ENCODE results near the gene RPH3AL. TPM values are rescaled to one million over a fixed set of nuclear protein-coding genes. Genes with fewer than 3 reads are reported as not detected.

Gene RPH3AL
- total RNA-seq, 1 experiment from 2014 or later: 24.9 TPM

DNA sequence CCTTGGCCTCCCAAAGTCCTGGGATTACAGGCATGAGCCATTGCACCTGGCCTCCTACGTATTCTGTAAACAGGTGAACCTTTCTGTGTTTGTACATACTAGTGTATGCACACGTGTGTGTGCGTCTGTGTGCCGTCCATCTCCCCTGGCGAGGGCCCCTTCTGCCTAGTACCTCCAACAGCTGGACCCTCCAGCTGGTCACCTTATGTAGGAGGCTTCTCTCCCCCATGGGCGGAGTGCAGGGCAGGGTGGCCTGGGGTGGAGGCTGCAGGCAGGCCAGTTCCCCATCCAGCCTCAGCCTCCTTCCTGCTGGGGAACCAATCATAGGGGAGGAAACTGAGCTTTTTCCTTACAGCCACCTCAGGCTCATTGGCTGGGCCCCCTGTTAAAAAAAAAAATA, 146.8 kb downstream of the RPH3AL start:
- no peak overlapping the region for H3K4me3 ChIP-seq (ENCODE audit: low read length)
- H3K9ac ChIP-seq (ENCODE audit: low read length): no peak overlapping the region
- H3K9me3 ChIP-seq (ENCODE audit: low read length): no peaks in the 10 kb centered on the region
- H3K27me3 ChIP-seq (ENCODE audit: low read length): no peaks in the 10 kb centered on the region
- H3K79me2 ChIP-seq (ENCODE audit: low read length): no peaks in the 10 kb centered on the region
- H2AFZ ChIP-seq (ENCODE audit: low read length): no peak overlapping the region
- BruUV-seq (replicated peaks): no TSS peak
- H3F3A ChIP-seq (ENCODE audit: low read length, unreplicated experiment): no peaks in the 10 kb centered on the region
- H3K4me1 ChIP-seq (ENCODE audit: insufficient read depth, low read length): no peaks in the 10 kb centered on the region
- DNase-seq (no peak), ATAC-seq (no peak)
- H3K36me3 ChIP-seq (ENCODE audit: low read depth, low read length): no peaks in the 10 kb centered on the region
- no peaks in the 10 kb centered on the region for H4K20me1 ChIP-seq (ENCODE audit: low read length)
- no peak overlapping the region for H3K27ac ChIP-seq (ENCODE audit: low read length)
- H3K4me2 ChIP-seq (ENCODE audit: low read length): no peak overlapping the region
- no peak for TF ChIP-seq EZH2 (IDR thresholded peaks at IDR 0.05; ENCODE audit: low read length, unreplicated experiment)
- no peak for TF ChIP-seq EZH2phosphoT487 (IDR thresholded peaks at IDR 0.05; ENCODE audit: borderline replicate concordance, low read length)
- no peak for TF ChIP-seq CTCF (conservative IDR thresholded peaks at IDR 0.05; ENCODE audit: low read depth, low read length)
- CTCF ChIA-PET: no interaction called here
- POLR2A ChIA-PET (ENCODE audit: unreplicated experiment): no interaction called here
- intact Hi-C loops (cut with micrococcal nuclease): no loop called here
- no peaks in the 10 kb centered on the region for H3K9me2 ChIP-seq (replicated peaks; ENCODE audit: low read length)

DNA sequence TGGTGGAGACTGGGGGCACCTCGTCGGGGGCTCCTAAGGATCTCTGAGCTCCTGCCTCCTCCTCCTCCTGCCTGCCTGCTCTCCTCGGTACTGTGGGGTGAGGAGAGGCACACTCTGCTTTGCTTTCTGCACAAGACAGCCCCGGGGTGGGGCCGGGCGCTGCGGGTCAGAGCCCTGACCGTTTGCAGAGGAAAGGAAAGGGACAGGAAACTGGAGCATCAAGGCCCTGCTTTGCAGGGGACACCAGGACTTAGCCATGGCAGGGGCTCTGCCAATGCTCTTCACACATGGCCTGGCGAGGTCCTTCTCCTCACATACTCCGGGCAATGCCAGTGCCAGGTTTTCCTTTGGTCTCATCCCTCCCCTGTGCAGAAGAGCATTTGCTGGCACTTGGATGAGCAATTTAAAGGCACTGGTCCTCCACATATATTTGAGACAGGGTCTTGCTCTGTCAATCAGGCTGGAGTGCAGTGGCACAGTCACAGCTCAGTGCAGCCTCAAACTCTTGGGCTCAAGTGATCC, 147.4 kb downstream of the RPH3AL start:
- intact Hi-C loops (cut with micrococcal nuclease): no loop called here
- TF ChIP-seq EZH2 (IDR thresholded peaks at IDR 0.05; ENCODE audit: low read length, unreplicated experiment): no peak
- no peak for TF ChIP-seq EZH2phosphoT487 (IDR thresholded peaks at IDR 0.05; ENCODE audit: borderline replicate concordance, low read length)
- no peak for TF ChIP-seq CTCF (conservative IDR thresholded peaks at IDR 0.05; ENCODE audit: low read depth, low read length)
- no peak overlapping the region for H3K4me2 ChIP-seq (ENCODE audit: low read length)
- no peak overlapping the region for H3K4me3 ChIP-seq (ENCODE audit: low read length)
- ChIA-PET POLR2A (ENCODE audit: unreplicated experiment) (no interaction called here), CTCF (no interaction called here)
- H3K9me3 ChIP-seq (ENCODE audit: low read length): no peaks in the 10 kb centered on the region
- DNase-seq (no peak), ATAC-seq (no peak)
- H2AFZ ChIP-seq (ENCODE audit: low read length): no peak overlapping the region
- H3K27ac ChIP-seq (ENCODE audit: low read length): no peak overlapping the region
- no peaks in the 10 kb centered on the region for H3K4me1 ChIP-seq (ENCODE audit: insufficient read depth, low read length)
- H4K20me1 ChIP-seq (ENCODE audit: low read length): no peaks in the 10 kb centered on the region
- H3K9ac ChIP-seq (ENCODE audit: low read length): no peak overlapping the region
- no peaks in the 10 kb centered on the region for H3K9me2 ChIP-seq (replicated peaks; ENCODE audit: low read length)
- no peaks in the 10 kb centered on the region for H3K27me3 ChIP-seq (ENCODE audit: low read length)
- no TSS peak for BruUV-seq (replicated peaks)
- no peaks in the 10 kb centered on the region for H3K36me3 ChIP-seq (ENCODE audit: low read depth, low read length)
- no peaks in the 10 kb centered on the region for H3K79me2 ChIP-seq (ENCODE audit: low read length)
- H3F3A ChIP-seq (ENCODE audit: low read length, unreplicated experiment): no peaks in the 10 kb centered on the region

DNA sequence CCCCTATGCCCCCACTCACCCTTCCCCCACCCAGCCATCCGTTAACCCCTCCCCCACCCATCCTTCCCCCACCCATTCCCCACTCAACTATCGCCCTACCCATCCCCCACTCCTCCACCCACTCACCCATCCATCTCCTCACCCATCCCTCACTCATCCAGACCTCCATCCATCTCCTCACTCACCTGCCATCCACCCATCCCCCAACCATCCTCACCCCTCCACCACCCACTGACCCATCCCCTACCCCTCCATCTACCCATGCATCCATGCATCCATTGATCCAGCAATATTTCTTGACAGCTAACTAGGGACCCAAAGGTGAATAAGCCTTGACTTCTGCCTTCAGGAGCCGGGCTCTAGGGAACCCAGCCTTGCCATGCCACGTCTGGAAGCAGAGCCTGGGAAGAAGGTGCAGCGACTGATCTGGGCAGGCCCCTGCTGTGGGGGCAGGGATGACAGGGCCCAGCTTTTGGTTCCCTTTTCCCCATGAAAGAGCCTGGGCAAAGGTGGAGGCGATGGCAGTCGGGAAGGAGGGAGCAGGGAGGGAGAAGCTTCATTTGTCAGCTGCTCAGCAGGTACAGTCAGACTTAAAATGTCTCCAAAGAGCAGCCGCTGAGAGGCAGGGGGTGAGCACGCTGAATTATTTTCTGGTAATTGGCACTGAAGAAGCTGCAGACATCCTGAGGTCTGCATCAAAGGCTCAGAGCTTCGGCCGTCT, 148.0 kb downstream of the RPH3AL start:
- DNase-seq (no peak), ATAC-seq (no peak)
- Histone ChIP-seq H3K9me3 (ENCODE audit: low read length) (no peaks in the 10 kb centered on the region), H3K27ac (ENCODE audit: low read length) (no peak overlapping the region), H3K4me2 (ENCODE audit: low read length) (no peak overlapping the region), H3K27me3 (ENCODE audit: low read length) (no peaks in the 10 kb centered on the region), H3K79me2 (ENCODE audit: low read length) (no peaks in the 10 kb centered on the region), H2AFZ (ENCODE audit: low read length) (no peak overlapping the region), H3K9me2 (replicated peaks; ENCODE audit: low read length) (no peaks in the 10 kb centered on the region), H3K4me1 (ENCODE audit: insufficient read depth, low read length) (no peaks in the 10 kb centered on the region), H3K9ac (ENCODE audit: low read length) (no peak overlapping the region), H4K20me1 (ENCODE audit: low read length) (no peaks in the 10 kb centered on the region), H3F3A (ENCODE audit: low read length, unreplicated experiment) (no peaks in the 10 kb centered on the region), H3K4me3 (ENCODE audit: low read length) (no peak overlapping the region), H3K36me3 (ENCODE audit: low read depth, low read length) (no peaks in the 10 kb centered on the region)
- TF ChIP-seq EZH2phosphoT487 (IDR thresholded peaks at IDR 0.05; ENCODE audit: borderline replicate concordance, low read length): no peak
- TF ChIP-seq CTCF (conservative IDR thresholded peaks at IDR 0.05; ENCODE audit: low read depth, low read length): no peak
- no peak for TF ChIP-seq EZH2 (IDR thresholded peaks at IDR 0.05; ENCODE audit: low read length, unreplicated experiment)
- ChIA-PET CTCF (interaction anchor here (0.6 kb wide), 1 partner anchor 181 kb away, joined by 9 read pairs; no protein-coding TSS in a partner anchor), POLR2A (ENCODE audit: unreplicated experiment) (no interaction called here)
- no TSS peak for BruUV-seq (replicated peaks)
- intact Hi-C loops (cut with micrococcal nuclease): no loop called here

All from PC-3 (cell line).